Peyer's patch (tissue), 4 donors: Measurements from ENCODE around the gene DNER.

Experiments
- POLR2A ChIP-seq, 2 donors: fragments of 450-650 bp; IDR thresholded peaks; one replicate each; pipeline ENCODE4 v1.5.1; 2017; ENCODE audit warnings: antibody characterized with exemption in 2 of 2, mild to moderate bottlenecking in 2 of 2, moderate library complexity in 2 of 2
- TF ChIP-seq, protein P1 (sequence below), 6 experiments: fragments of 450-650 bp in 4 of 6; fragments of 200-600 bp in 2 of 6; sonication (generic) in 1 of 6; IDR thresholded peaks; one replicate each; pipeline ENCODE4 v1.5.1; 2017 to 2019; ENCODE audit warnings: antibody characterized with exemption in 6 of 6, mild to moderate bottlenecking in 3 of 6, moderate library complexity in 1 of 6

DNA sequence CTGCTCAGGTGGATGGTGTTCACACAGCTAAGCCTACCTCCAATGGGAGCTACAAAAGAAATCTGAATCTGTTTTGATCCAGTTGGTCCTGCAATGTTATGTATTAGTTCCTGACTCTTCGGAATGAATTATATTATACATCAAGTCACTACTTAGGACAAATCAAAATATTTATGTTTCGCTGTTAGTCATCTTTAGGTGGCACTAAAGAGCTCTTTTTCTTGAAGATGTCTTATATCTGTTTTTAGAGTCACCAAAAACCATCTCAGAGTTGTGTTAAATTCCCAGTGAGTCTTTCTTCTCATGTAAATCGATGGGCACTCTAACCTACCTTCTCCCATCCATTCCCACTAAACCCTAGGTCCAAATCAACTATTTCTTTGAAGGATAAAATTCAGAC is 2.2 kb downstream of the DNER start:
- TF ChIP-seq POLR2A (IDR thresholded peaks at IDR 0.05) = no peak
- TF ChIP-seq, protein P1, sequence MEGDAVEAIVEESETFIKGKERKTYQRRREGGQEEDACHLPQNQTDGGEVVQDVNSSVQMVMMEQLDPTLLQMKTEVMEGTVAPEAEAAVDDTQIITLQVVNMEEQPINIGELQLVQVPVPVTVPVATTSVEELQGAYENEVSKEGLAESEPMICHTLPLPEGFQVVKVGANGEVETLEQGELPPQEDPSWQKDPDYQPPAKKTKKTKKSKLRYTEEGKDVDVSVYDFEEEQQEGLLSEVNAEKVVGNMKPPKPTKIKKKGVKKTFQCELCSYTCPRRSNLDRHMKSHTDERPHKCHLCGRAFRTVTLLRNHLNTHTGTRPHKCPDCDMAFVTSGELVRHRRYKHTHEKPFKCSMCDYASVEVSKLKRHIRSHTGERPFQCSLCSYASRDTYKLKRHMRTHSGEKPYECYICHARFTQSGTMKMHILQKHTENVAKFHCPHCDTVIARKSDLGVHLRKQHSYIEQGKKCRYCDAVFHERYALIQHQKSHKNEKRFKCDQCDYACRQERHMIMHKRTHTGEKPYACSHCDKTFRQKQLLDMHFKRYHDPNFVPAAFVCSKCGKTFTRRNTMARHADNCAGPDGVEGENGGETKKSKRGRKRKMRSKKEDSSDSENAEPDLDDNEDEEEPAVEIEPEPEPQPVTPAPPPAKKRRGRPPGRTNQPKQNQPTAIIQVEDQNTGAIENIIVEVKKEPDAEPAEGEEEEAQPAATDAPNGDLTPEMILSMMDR (IDR thresholded peaks at IDR 0.05) = no peak
